Lung (tissue), 12 donors: Measurements from ENCODE around the gene VASN. TPM values are rescaled to one million over a fixed set of nuclear protein-coding genes. Genes with fewer than 3 reads are reported as not detected.
A peak's percentile ranks its signal among the peaks of the same experiment; 100 is the strongest.

ENCODE experiments used
- ATAC-seq: fragments of 200-7000 bp; cut with Tn5 transposase; one replicate; pipeline ENCODE4 v1.9.1; 2020; ENCODE audit warnings: moderate number of reproducible peaks; ENCODE audit not compliant: insufficient read depth, low FRiP score
- DNase-seq, 3 donors: peaks; one replicate each; pipeline ENCODE4 v3.0.0-alpha.2; 2013 to 2017
- H3K27ac ChIP-seq, 2 donors: one replicate each; pipeline ENCODE4 v1.5.1; 2013; ENCODE audit warnings: mild to moderate bottlenecking in 2 of 2, moderate library complexity in 2 of 2, control low read depth in 1 of 2, inconsistent platforms in 1 of 2, low read depth in 1 of 2, low read length in 1 of 2
- H3K27me3 ChIP-seq, 3 donors: one replicate each; pipeline ENCODE4 v1.5.1; 2013; ENCODE audit warnings: low read length in 2 of 3; ENCODE audit not compliant: control insufficient read depth in 3 of 3, insufficient read depth in 3 of 3
- H3K36me3 ChIP-seq, 4 donors: one replicate each; pipeline ENCODE4 v1.5.1; 2013; ENCODE audit warnings: low read length in 4 of 4, mild to moderate bottlenecking in 1 of 4, moderate library complexity in 1 of 4; ENCODE audit not compliant: control insufficient read depth in 4 of 4, insufficient read depth in 4 of 4
- H3K4me1 ChIP-seq, 5 donors: one replicate each; pipeline ENCODE4 v1.5.1; 2013; ENCODE audit warnings: low read length in 5 of 5, mild to moderate bottlenecking in 2 of 5, moderate library complexity in 1 of 5; ENCODE audit not compliant: control insufficient read depth in 5 of 5, insufficient read depth in 5 of 5
- H3K4me3 ChIP-seq: one replicate; pipeline ENCODE4 v1.5.1; 2013; ENCODE audit warnings: mild to moderate bottlenecking, control low read depth, moderate library complexity
- H3K9ac ChIP-seq, 2 donors: one replicate each; pipeline ENCODE4 v1.5.1; 2013; ENCODE audit warnings: low read length in 2 of 2, control low read depth in 1 of 2; ENCODE audit not compliant: insufficient read depth in 1 of 2
- H3K9me3 ChIP-seq, 4 donors: one replicate each; pipeline ENCODE4 v1.5.1; 2013; ENCODE audit warnings: low read length in 3 of 4, mild to moderate bottlenecking in 1 of 4, moderate library complexity in 1 of 4; ENCODE audit not compliant: control insufficient read depth in 4 of 4, insufficient read depth in 3 of 4
- CTCF ChIP-seq: IDR thresholded peaks from 2 replicates; pipeline ENCODE4 v1.5.1; 2012; ENCODE audit warnings: mild to moderate bottlenecking; ENCODE audit errors: control extremely low read depth, extremely low read depth
- WGBS, 2 donors: extraction: QIAGEN DNeasy Blood & Tissue Kit; methylation state at CpG; one replicate each; pipeline ENCODE4 v1.1.7; 2013; 5-methylcytosine and 5-hydroxymethylcytosine counted together
- polyA plus RNA-seq, 2 donors: library from polyadenylated mRNA; stranded (reverse); fragments of 200-250 nt; gene quantifications; one replicate each; pipeline ENCODE4 v1.2.1, GENCODE V29; 2013
- total RNA-seq, 2 donors: library from RNA; depleted of rRNA in 1 of 2; stranded (reverse); fragments of >200 nt in 1 of 2; gene quantifications; one replicate each; pipeline ENCODE4 v1.2.1, GENCODE V29; 2014 to 2021
- donor health status: control.
- donor health status: control.
- donor health status: Bipolar disorder and iron deficiency.
- donor health status: healthy.
- donor health status: DM: yes; HTN: yes; CAD: no.

The VASN gene
- total and polyA plus RNA-seq, 4 donors = 18.8 to 42.9 (median 31.3) TPM

- no peaks in the 10 kb centered on the region for H3K27me3 ChIP-seq
- peak; percentile 73 for ATAC-seq
- H3K4me3 ChIP-seq = no peak overlapping the region
- peaks cover 0 to 37% (median 5%) of the 10 kb centered on the region in 4 donors for H3K36me3 ChIP-seq
- WGBS, 2 donors = 32 to 43% methylated on average over 29 of the region's 29 CpGs
- DNase-seq = peak; percentile 84 to 89 (median 87)
- no peak overlapping the region for H3K9ac ChIP-seq
- peak; percentile 90 for TF ChIP-seq CTCF
- H3K4me1 ChIP-seq = peaks cover 0 to 5% (median 0%) of the 10 kb centered on the region in 5 donors
- H3K9me3 ChIP-seq = no peaks in the 10 kb centered on the region
- H3K27ac ChIP-seq = no peak overlapping the region
Observed at GRCh38 chr16:4402439-4403132, 30.9 kb downstream of the VASN start.

GRCh38 chr16:4403133-4403949, 31.7 kb downstream of the VASN start:
- H3K9me3 ChIP-seq = no peaks in the 10 kb centered on the region
- no peak for ATAC-seq
- WGBS, 2 donors = 88 to 90% methylated on average over 24 of the region's 24 CpGs
- H3K4me3 ChIP-seq = no peak overlapping the region
- no peak for DNase-seq
- no peak for TF ChIP-seq CTCF
- peaks cover 0 to 13% (median 0%) of the 10 kb centered on the region in 5 donors for H3K4me1 ChIP-seq
- H3K27me3 ChIP-seq = no peaks in the 10 kb centered on the region
- H3K36me3 ChIP-seq = peaks cover 0 to 39% (median 5%) of the 10 kb centered on the region in 4 donors
- H3K27ac ChIP-seq = no peak overlapping the region
- no peak overlapping the region for H3K9ac ChIP-seq

DNA sequence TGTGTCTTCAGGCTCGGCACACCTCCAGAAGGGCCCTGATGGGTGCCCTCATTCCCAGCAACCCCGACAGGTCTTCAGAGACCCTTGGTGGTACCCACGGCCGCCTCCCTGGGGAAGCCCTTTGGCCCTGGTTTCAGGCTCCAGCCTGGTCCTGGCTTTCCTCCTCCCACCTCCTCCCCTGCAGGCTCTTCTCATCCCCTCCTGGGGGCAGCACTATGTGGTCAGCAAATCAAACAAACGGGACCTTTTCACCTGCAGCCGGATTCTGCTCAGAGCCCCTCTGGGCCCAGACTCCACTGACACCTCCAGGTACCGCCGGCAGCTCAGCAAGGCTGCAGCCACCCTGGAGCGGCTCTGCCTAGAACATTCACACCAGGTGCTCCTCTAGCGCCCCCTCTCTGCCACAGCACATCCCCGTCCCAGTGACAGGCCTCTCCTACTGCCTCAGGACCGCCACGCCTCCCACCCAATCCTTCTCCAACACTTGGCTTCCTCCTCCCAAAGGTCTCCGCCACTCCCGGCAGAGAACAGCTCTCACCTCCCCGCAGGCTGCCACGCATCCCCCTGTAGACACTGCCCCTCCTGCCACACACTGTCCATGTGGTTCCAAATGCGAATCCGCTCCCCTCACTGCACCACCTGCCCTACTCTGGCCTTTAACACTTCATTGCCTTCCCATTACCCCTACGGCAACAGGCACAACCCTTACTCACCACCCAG, 32.8 kb downstream of the VASN start:
- H3K9ac ChIP-seq = no peak overlapping the region
- no peak for TF ChIP-seq CTCF
- H3K4me3 ChIP-seq = no peak overlapping the region
- no peaks in the 10 kb centered on the region for H3K27me3 ChIP-seq
- no peaks in the 10 kb centered on the region for H3K9me3 ChIP-seq
- WGBS, 2 donors = 81 to 84% methylated on average over 20 of the region's 20 CpGs
- ATAC-seq (no peak), DNase-seq (no peak)
- H3K4me1 ChIP-seq = peaks cover 0 to 19% (median 0%) of the 10 kb centered on the region in 5 donors
- H3K36me3 ChIP-seq = peaks cover 0 to 39% (median 5%) of the 10 kb centered on the region in 4 donors
- H3K27ac ChIP-seq = no peak overlapping the region
